SU-DHL-6 (cell line): ENCODE measurements around the gene CNTNAP1.

Experiments used
- H2AFZ ChIP-seq: fragments of 200-600 bp; sonication (generic); 2 replicates; pipeline ENCODE4 v1.6.1; 2014; ENCODE audit warnings: low read depth, mild to moderate bottlenecking, moderate library complexity, mixed read lengths, antibody characterized with exemption, low read length; ENCODE audit not compliant: severe bottlenecking
- H3F3A ChIP-seq: fragments of 200-600 bp; shearing (Covaris generic); 2 replicates; pipeline ENCODE4 v1.6.0; 2016; ENCODE audit warnings: antibody characterized with exemption, mild to moderate bottlenecking; ENCODE audit not compliant: insufficient read depth
- H3K27ac ChIP-seq: fragments of 200-600 bp; sonication (generic); 2 replicates; pipeline ENCODE4 v1.5.1; 2016; ENCODE audit warnings: low read depth, mild to moderate bottlenecking, low read length, moderate library complexity, mixed read lengths
- H3K27me3 ChIP-seq: fragments of 200-600 bp; sonication (generic), shearing (Covaris generic); 2 replicates; pipeline ENCODE4 v1.6.0; 2014; ENCODE audit warnings: mild to moderate bottlenecking, low read length
- H3K36me3 ChIP-seq: fragments of 200-600 bp; sonication (generic); 2 replicates; pipeline ENCODE4 v1.6.1; 2014; ENCODE audit warnings: mild to moderate bottlenecking, low read length, mixed read lengths
- H3K4me2 ChIP-seq: fragments of 300-600, 200-600 bp; shearing (Covaris generic), sonication (generic); 2 replicates; pipeline ENCODE4 v1.6.0; 2014; ENCODE audit warnings: low read length, low read depth, mild to moderate bottlenecking; ENCODE audit not compliant: poor library complexity, severe bottlenecking
- H3K4me3 ChIP-seq: fragments of 200-600 bp; sonication (generic); 2 replicates; pipeline ENCODE4 v1.5.1; 2014; ENCODE audit warnings: antibody characterized with exemption, low read length, mild to moderate bottlenecking, mixed read lengths; ENCODE audit not compliant: insufficient read depth, poor library complexity, severe bottlenecking
- H3K79me2 ChIP-seq: fragments of 200-600 bp; sonication (generic); 2 replicates; pipeline ENCODE4 v1.6.1; 2014; ENCODE audit warnings: mild to moderate bottlenecking, low read length, moderate library complexity; ENCODE audit not compliant: insufficient read depth
- H3K9ac ChIP-seq: fragments of 200-600 bp; sonication (generic); 2 replicates; pipeline ENCODE4 v1.7.0; 2014; ENCODE audit warnings: mild to moderate bottlenecking, low read length
- H3K9me2 ChIP-seq: fragments of 200-600 bp; sonication (generic); replicated peaks from 2 replicates; pipeline ENCODE4 v1.6.1; 2014; ENCODE audit warnings: low read length; ENCODE audit not compliant: insufficient read depth
- H3K9me3 ChIP-seq: fragments of 200-600 bp; sonication (generic); 2 replicates; pipeline ENCODE4 v1.6.1; 2014; ENCODE audit warnings: low read length, mixed read lengths; ENCODE audit not compliant: insufficient read depth
- H4K20me1 ChIP-seq: fragments of 200-600 bp; sonication (generic); 2 replicates; pipeline ENCODE4 v1.6.1; 2014; ENCODE audit warnings: low read depth, mild to moderate bottlenecking, antibody characterized with exemption, low read length, moderate library complexity, mixed read lengths
- EZH2phosphoT487 ChIP-seq: fragments of 200-600 bp; sonication (generic), shearing (Covaris generic); conservative IDR thresholded peaks from 2 replicates; pipeline ENCODE4 v1.6.1; 2018; ENCODE audit warnings: mild to moderate bottlenecking, antibody characterized with exemption, low read length, moderate library complexity, mixed read lengths
- TF ChIP-seq, protein P1 (sequence below): fragments of 200-600 bp; sonication (generic); IDR thresholded peaks from one replicate; pipeline ENCODE4 v1.5.1; 2017; ENCODE audit warnings: antibody characterized with exemption, mild to moderate bottlenecking, low read length, moderate library complexity; ENCODE audit not compliant: insufficient read depth, poor library complexity, severe bottlenecking

Gene CNTNAP1

DNA sequence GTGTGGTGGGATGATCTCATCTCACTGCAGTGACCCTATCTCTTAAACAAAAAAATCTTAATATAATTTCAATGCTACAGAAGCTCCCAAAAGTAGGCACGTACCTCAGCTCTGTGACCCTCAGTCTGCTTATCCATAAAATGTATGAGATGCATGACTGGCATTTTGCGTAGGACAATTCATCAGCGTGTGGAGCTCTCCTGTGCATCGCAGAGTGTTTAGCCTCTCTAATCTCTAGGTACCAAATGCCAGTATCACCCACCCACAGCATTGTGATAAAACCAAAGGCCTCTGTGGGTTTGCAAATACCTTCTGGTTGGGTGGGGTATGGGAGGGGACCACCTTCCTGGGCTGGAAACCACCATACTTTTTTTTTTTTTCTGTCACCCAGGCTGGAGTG is 42.2 kb upstream of the CNTNAP1 start:
- Histone ChIP-seq H3K4me3 (no peak overlapping the region), H3K9me2 (no peaks in the 10 kb centered on the region), H3K4me2 (no peak overlapping the region), H3K79me2 (no peaks in the 10 kb centered on the region), H2AFZ (no peak overlapping the region), H3K27ac (no peak overlapping the region), H3K36me3 (no peaks in the 10 kb centered on the region), H3K9ac (no peak overlapping the region), H3F3A (no peaks in the 10 kb centered on the region), H3K9me3 (no peaks in the 10 kb centered on the region), H3K27me3 (no peaks in the 10 kb centered on the region), H4K20me1 (no peaks in the 10 kb centered on the region)
- no peak for TF ChIP-seq EZH2phosphoT487

DNA sequence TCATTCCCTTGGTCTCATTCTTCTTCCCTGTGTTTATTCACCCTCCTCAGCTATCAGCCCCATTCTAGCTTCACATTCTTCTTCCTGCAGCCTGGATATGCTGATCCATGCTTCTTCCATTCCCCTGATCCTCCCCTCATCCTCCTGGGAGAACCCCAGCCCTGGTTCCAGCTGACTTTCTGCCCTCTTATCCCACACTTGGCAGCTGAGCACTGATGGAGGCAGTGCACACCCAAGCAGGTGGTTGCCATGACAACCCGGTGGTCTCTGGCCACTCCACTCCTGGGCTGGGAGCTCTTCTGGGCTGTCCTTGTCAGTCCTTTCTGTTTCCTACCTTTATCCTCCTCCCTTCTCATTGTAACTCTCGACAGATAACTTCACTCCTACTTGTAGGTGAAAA is 40.0 kb upstream of the CNTNAP1 start:
- no peak overlapping the region for H2AFZ ChIP-seq
- H3K79me2 ChIP-seq = no peaks in the 10 kb centered on the region
- H3F3A ChIP-seq = no peaks in the 10 kb centered on the region
- no peak overlapping the region for H3K4me3 ChIP-seq
- no peak overlapping the region for H3K4me2 ChIP-seq
- H3K9me2 ChIP-seq = no peaks in the 10 kb centered on the region
- H3K9me3 ChIP-seq = no peaks in the 10 kb centered on the region
- H3K9ac ChIP-seq = no peak overlapping the region
- no peaks in the 10 kb centered on the region for H3K27me3 ChIP-seq
- TF ChIP-seq EZH2phosphoT487 = no peak
- TF ChIP-seq, protein P1, sequence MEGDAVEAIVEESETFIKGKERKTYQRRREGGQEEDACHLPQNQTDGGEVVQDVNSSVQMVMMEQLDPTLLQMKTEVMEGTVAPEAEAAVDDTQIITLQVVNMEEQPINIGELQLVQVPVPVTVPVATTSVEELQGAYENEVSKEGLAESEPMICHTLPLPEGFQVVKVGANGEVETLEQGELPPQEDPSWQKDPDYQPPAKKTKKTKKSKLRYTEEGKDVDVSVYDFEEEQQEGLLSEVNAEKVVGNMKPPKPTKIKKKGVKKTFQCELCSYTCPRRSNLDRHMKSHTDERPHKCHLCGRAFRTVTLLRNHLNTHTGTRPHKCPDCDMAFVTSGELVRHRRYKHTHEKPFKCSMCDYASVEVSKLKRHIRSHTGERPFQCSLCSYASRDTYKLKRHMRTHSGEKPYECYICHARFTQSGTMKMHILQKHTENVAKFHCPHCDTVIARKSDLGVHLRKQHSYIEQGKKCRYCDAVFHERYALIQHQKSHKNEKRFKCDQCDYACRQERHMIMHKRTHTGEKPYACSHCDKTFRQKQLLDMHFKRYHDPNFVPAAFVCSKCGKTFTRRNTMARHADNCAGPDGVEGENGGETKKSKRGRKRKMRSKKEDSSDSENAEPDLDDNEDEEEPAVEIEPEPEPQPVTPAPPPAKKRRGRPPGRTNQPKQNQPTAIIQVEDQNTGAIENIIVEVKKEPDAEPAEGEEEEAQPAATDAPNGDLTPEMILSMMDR = no peak
- H3K27ac ChIP-seq = no peak overlapping the region
- no peaks in the 10 kb centered on the region for H3K36me3 ChIP-seq
- no peaks in the 10 kb centered on the region for H4K20me1 ChIP-seq

DNA sequence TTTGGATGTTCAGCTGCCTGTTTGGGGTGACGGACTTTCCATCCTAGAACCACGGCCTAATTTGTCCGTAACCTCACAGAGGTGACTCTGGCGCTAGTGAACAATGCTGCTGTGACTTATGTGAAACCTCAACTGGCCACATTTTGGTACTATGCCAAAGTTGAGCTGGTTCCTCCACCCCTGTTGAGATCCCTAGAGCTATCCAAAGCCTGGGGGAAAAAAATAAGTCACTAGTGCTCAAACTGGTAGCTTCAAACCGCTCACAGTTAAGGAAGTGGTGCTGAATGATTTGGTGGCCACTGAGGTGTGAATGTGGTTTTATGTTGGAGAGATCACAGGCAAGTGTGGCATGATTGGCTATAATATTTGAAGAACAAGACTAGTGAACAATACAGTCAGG is 34.6 kb upstream of the CNTNAP1 start:
- Histone ChIP-seq H3K9me3 (no peaks in the 10 kb centered on the region), H3K4me3 (no peak overlapping the region), H3K4me2 (no peak overlapping the region), H3K9ac (no peak overlapping the region), H3K27ac (no peak overlapping the region), H3K79me2 (no peaks in the 10 kb centered on the region), H3K27me3 (no peaks in the 10 kb centered on the region), H3K36me3 (no peaks in the 10 kb centered on the region), H3K9me2 (no peaks in the 10 kb centered on the region), H2AFZ (no peak overlapping the region), H3F3A (no peaks in the 10 kb centered on the region), H4K20me1 (no peaks in the 10 kb centered on the region)
- TF ChIP-seq, protein P1 = no peak
- no peak for TF ChIP-seq EZH2phosphoT487

DNA sequence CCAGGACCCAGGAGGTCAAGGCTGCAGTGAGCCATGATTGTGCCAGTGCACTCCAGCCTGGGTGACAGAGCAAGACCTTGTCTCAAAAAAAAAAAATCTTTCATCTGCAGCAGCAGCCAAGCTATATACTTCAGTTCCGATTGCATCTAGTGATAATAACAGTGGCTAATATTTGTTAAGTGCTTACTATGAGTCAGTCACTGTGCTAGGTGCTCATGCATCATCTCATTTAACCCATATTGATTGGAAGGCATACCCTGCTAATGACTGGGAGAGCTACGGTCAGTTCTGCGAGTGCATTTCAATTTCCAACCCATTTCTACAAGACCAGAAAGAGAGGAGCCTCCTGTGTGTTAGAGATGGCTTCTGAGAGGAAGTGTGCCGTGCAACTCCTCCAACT is 30.9 kb upstream of the CNTNAP1 start:
- Histone ChIP-seq H3K36me3 (no peaks in the 10 kb centered on the region), H3K79me2 (no peaks in the 10 kb centered on the region), H3K9me3 (no peaks in the 10 kb centered on the region), H3K4me2 (no peak overlapping the region), H3K4me3 (no peak overlapping the region), H2AFZ (no peak overlapping the region), H3K27me3 (no peaks in the 10 kb centered on the region), H3K9ac (no peak overlapping the region), H4K20me1 (no peaks in the 10 kb centered on the region), H3K9me2 (no peaks in the 10 kb centered on the region), H3F3A (no peaks in the 10 kb centered on the region), H3K27ac (no peak overlapping the region)
- no peak for TF ChIP-seq EZH2phosphoT487
- TF ChIP-seq, protein P1 = no peak
